HTERT RPE-1 (cell line): ENCODE data around the gene PTPRH.
"Not testable (repeated sequence)": the region's sequence is repeated elsewhere in the genome, so short reads cannot be mapped to it uniquely, and the experiment has no call there.

ENCODE experiments used
- in situ Hi-C: fragments of 300-500 bp; cut with MboI; formaldehyde crosslinking; loops from 4 replicates; pipeline ENCODE4 v1.14.3; 2020; ENCODE audit warnings: low sequenced_read_pairs

PTPRH gene

DNA sequence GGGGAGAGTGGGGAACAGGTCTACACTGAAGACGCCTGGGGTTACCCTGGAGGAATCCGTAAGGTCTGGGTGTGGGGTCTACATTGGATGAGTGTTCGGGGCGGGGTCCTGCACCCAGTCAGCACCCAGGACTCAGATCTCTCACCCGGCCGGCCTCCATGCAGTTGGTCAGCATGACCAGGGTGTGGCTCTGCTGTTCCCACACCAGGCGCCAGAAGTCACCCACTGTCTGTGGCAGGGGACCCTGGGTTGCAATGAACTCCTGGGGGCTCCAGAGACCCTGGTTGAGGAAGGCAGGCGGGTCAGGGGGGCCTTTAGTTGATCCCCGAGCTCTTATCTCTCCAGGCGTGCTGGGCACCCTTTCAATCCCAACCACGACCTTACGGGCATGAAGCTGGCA lies 23.2 kb downstream of the PTPRH start:
- in situ Hi-C loops: no loop called here

GRCh38 chr19:55181740-55182139 lies 27.6 kb downstream of the PTPRH start:
- in situ Hi-C loops: no loop called here

DNA sequence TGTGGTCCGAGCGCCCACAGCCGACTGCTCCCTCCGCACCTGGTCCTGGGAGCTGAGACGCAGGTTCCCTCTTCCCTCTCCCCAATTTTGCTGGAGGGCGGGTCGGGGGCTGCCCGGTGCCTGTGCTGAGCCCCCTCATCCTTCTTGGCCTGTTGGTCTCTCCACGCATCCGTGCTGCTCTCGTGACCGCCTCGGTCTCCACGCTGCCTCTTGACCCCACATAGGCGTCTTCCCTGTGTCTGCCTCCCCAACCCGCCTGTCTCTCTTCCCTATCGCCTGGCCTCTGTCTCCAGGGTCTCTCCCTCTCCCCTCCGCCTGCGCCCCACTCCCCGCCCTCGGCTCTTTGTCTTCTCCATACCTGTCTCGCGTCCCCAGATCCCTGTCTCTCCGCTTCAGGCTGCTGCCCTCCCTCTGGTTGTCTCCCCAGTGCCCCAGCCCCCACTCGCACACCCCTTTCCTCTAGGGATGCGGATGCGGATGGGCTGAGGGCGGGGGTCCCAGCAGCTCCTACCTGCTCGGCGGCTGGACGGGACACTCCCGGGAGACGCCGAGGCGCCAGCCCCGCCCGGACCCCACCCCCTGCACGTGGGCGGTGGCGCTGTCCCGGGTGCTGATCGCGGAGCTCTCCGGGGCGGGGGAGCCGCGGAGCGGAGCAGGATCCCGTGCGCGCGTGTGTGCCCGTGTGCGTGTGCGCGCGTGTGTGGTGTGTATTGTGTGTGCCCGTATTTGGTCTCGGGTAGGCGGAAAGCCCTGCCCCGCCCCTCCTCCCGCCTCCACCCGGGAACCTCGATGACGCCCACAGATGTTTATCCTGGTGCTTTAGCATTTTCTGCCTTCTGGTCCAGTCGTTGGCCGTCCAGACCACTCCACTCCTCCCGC lies 29.5 kb downstream of the PTPRH start, which contains the start of gene SYT5:
Gene SYT5, minus strand, starts transcription at position 684 of the 879 bp plus-strand sequence. CDS start 1,248 bp downstream, outside the sequence.
- in situ Hi-C loops: no loop called here

GRCh38 chr19:55178781-55179599 lies 30.3 kb downstream of the PTPRH start:
- in situ Hi-C loops: no loop called here

GRCh38 chr19:55176076-55176475 lies 33.2 kb downstream of the PTPRH start:
- in situ Hi-C loops: no loop called here

- in situ Hi-C loops: no loop called here
Observed at GRCh38 chr19:55175117-55175867, 34.0 kb downstream of the PTPRH start.

DNA sequence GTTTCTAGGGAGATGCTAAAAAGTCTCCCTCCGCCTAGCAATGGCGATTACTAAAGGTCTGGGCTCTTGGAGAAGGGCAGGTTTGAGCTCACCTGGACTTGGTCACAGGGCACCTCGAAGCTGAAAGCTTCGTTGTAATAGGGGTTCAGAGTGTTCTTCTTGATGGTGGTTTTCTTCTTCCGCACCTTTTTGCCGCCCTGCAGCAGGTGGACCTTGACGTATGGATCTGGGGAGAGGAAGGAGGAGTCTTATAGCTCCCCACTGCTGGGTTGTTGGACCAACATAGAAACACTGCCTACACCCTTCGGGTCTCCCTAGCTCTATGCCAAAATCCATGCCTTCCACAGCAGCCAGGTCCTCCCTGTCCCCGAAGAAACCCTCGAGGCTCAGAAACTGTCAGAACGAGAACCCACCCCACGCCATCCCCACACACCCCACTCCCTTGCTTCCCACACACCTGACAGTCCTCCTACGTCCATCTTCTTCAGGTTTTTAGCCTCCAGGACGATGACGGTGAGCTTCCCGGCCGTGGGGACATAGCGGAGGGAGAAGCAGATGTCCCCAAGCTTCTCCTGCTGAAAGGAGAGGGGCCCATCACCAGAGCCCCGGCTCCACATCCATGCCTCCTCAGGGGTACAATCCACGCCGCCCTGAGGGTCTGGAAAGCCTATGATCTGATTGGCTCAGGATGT lies 34.7 kb downstream of the PTPRH start:
- in situ Hi-C loops: no loop called here

DNA sequence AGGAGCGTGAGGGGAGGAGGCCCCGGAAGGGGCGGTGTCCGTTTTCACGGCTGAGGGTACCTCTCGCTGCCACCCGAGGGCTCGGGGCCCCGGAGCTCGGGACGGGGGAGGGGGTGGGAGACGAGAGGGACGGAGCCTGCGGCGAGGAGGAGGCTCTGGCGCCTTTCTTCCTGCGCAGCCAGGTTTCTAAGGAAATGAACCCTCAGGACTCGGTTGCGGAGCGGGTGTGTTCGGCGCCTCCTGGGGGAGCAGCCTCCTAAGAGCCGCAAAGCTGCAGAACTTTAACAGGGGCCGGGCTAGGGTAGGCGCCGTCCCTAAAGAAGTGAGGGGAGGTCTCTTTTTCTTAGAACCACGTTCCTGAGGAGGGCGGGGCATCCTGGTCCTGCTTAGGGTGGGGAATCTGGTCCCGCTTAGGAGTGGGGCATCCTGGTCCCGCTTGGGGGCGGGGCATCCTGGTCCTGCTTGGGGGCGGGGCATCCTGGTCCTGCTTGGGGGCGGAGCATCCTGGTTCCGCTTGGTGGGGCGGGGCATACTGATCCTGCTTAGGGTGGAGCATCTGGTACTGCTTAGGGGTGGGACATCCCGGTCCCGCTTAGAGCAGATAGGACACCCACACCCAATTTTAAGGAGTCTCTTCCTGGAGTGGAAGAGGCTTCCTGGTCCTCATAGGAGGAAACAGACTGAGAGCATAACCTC lies 35.4 kb downstream of the PTPRH start:
- in situ Hi-C loops: no loop called here

GRCh38 chr19:55173186-55173713 lies 36.1 kb downstream of the PTPRH start:
- in situ Hi-C loops: no loop called here

DNA sequence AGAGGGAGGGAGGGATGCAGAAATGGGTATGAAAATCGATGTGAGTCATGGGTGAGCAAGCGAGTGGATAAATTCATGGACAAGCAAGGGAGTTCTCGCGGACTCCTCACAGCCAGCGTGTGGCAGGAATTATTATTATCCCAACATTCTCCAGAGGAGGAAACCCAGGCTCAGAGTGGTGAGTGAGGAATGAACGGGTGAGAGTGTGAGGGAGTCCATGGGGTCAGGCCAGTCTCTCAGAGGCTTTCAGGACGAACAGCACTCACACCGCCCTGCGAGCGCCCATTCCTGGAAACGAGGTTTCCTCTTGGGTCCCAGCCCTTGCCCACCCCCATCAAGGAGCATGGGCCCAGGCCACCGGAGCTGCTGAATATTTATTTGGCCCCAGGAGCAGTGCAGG lies 36.6 kb downstream of the PTPRH start:
- in situ Hi-C loops: no loop called here

DNA sequence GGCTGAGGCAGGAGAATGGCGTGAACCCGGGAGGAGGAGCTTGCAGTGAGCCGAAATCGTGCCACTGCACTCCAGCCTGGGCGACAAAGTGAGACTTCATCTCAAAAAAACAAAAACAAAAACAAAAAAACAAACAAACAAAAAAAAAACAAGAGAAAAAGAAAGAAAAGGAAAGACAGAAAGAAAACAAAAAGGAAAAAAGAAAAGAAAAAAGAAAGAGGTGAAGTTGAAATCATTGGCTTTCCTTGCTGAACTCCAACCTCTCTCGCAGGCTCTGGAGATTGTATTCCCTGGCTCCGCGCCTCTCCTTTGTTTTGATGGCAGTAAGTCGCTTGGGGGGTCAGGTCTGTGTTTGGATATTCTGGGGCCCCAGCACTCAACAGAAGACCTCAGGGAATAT lies 37.0 kb downstream of the PTPRH start:
- in situ Hi-C loops: not testable (repeated sequence)

DNA sequence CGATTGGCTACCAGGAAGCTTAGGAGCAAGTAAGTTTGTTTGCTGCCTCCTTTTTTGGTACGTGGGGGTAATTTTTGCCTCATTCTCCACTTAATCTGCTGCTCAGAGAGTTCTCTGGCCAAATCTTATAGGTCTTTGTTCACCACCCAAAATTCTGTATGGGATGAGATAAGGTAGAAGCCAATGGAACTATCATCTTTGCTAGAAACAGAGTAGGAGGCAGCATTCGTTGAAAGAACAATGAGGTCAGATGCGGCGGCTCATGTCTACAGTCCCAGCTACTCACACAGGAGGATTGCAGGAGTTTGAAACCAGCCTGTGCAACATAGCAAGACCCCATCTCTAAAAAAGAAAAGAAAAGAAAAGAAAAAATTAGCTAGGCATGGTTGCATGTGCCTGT lies 37.9 kb downstream of the PTPRH start:
- in situ Hi-C loops: no loop called here

DNA sequence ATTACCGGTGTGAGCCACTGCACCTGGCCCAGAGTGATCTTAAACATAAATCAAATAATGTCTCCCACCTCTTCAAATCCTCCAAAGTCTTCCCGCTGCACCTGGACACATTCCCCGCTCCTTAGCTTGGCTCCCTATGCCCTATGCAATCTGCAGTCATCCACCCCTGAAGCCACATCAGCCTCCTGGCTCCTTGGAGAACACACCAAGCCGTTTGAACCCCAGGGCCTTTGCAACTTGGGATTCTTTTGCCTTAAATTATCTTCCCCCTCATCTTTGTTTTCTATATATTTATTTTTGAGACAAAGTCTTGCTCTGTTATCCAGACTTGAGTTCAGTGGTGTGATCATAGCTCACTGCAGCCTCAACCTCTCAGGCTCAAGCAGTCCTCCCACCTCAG lies 40.2 kb downstream of the PTPRH start:
- in situ Hi-C loops: no loop called here

- in situ Hi-C loops: no loop called here
Observed at GRCh38 chr19:55166530-55167268, 42.6 kb downstream of the PTPRH start, which contains the start of gene DNAAF3. DNAAF3 (minus strand) TSS chr19:55166613; CDS start chr19:55166413, 200 bp downstream.

DNA sequence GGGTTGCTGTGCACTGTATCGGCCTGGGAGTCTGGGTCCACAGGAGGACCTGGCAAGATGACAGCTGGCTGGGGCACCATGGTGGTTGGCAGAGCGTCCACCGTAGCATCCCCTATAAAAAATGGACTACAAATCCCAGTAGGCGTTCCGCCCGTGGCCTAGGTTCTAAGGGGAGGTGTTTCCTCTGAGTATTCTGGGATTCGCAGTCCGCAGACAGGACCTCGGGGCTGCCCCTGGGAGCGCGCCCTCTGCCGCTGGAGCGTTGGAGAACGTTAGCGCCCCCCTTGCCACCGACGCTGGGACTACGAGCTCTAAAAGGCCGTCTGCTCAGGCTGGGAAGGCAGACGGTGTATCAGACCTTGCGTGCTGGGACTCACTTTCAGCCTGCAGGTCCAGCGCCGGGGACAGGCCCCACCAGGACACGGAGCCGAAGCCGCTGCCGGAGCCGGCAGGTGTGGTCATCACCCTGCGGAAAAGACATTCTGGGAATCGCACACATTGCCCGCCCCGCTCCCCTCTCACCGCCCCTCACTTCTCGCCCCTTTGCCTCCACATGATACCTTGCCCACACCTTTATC lies 43.3 kb downstream of the PTPRH start:
- in situ Hi-C loops: no loop called here

- in situ Hi-C loops: no loop called here
Observed at GRCh38 chr19:55161571-55162322, 47.6 kb downstream of the PTPRH start.

DNA sequence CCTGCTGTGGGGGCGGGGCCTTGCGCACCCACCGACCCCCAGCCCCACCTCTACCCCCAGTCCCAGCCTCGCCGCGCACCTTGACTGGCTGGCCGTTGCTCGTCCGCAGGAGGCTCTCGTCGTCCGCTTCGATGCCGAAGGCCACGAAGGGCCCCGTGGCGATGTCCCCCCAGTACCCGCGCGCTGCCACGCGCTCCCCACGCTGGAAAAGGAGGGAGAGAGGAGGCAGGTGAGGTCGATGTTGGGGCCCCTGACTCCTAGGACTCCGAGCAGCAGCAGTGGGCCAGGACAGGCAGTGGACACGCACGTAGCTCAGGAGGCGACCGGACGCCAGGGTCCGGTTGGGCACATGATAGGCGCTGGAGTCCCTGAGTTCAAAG lies 48.3 kb downstream of the PTPRH start:
- in situ Hi-C loops: no loop called here
